ENCODE results near the gene CIDEC. TPM values are rescaled to one million over a fixed set of nuclear protein-coding genes. Genes with fewer than 3 reads are reported as not detected.

CIDEC gene
- total RNA-seq, 2 experiments from 2014 or later: not detected

DNA sequence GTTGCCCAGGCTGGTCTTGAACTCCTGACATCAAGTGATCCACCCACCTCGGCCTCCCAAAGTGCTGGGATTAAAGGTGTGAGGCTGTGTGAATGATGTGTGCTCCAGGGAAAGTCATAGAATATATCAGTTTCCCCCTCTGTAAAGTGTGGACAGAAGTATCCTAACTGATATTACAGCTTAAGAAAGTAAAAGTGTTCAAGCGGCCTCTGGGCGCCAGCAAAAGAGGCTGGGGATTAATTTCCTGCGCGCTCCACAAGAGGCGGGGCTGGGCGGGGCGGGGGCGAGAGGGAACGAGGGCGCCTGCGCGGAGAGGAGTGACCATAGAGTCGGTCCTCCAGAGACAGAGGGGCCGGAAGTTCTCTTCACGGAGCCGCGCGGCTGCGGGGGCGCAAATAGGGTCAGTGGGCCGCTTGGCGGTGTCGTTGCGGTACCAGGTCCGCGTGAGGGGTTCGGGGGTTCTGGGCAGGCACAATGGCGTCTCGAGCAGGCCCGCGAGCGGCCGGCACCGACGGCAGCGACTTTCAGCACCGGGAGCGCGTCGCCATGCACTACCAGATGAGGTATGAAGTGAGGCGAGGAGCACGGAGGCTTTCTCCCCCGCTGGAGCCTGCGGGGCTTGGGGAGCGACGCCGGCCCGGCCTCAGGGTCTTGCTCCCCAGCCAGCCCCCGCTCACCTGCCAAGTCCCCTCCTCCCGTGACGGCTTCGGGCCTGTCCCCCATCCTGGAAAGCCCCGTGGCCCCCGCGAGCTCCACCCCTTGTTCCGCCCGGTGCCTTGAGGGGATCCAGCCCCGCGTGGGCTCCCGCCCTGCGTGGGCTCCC lies 10.4 kb upstream of the CIDEC start, which contains the start of gene JAGN1:
Gene JAGN1 (plus strand): TSS at position 362 of the 823 bp plus-strand sequence. CDS start 113 bp downstream, at position 475.
- no peaks in the 10 kb centered on the region for H4K20me1 ChIP-seq (ENCODE audit: insufficient read depth, low read length)
- ChIA-PET POLR2A (interaction anchor here (0.6 to 3.2 kb wide), 10 partner anchors 11 to 432 kb away, joined by 3 to 17 read pairs (median 3); partner anchors contain the start of genes ARPC4, CIDEC and SEC13), CTCF (ENCODE audit: unreplicated experiment) (no interaction called here)
- H3K4me2 ChIP-seq (ENCODE audit: low read length): peak within 1 kb of the TSS; percentile 67
- H3K4me3 ChIP-seq (ENCODE audit: low read depth, low read length, poor library complexity, severe bottlenecking): peak within 1 kb of the TSS; percentile 95
- H3K79me2 ChIP-seq (ENCODE audit: insufficient read depth, low read depth, low read length): peaks cover 37% of the 10 kb centered on the region
- intact Hi-C loops (cut with micrococcal nuclease; ENCODE audit: unreplicated experiment): loop anchor here (2.0 kb wide), 1 partner anchor 40 kb away; no protein-coding TSS in a partner anchor
- H3K36me3 ChIP-seq (ENCODE audit: insufficient read depth, low read length): peaks cover 32% of the 10 kb centered on the region
- no TSS peak for BruUV-seq (replicated peaks)
- TF ChIP-seq, protein P1, sequence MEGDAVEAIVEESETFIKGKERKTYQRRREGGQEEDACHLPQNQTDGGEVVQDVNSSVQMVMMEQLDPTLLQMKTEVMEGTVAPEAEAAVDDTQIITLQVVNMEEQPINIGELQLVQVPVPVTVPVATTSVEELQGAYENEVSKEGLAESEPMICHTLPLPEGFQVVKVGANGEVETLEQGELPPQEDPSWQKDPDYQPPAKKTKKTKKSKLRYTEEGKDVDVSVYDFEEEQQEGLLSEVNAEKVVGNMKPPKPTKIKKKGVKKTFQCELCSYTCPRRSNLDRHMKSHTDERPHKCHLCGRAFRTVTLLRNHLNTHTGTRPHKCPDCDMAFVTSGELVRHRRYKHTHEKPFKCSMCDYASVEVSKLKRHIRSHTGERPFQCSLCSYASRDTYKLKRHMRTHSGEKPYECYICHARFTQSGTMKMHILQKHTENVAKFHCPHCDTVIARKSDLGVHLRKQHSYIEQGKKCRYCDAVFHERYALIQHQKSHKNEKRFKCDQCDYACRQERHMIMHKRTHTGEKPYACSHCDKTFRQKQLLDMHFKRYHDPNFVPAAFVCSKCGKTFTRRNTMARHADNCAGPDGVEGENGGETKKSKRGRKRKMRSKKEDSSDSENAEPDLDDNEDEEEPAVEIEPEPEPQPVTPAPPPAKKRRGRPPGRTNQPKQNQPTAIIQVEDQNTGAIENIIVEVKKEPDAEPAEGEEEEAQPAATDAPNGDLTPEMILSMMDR (conservative IDR thresholded peaks at IDR 0.05; ENCODE audit: low read length): peak; percentile 23; the same call in 1 of the 2 replicates
- TF ChIP-seq EZH2phosphoT487 (IDR thresholded peaks at IDR 0.05; ENCODE audit: borderline replicate concordance, low read depth, low read length): no peak
- H2AFZ ChIP-seq (ENCODE audit: low read length): peak within 1 kb of the TSS; percentile 92
- peak within 1 kb of the TSS; percentile 60 for H3K27ac ChIP-seq (ENCODE audit: low read depth, low read length, poor library complexity, severe bottlenecking)
- H3K9me2 ChIP-seq (ENCODE audit: insufficient read depth, low read length): no peaks in the 10 kb centered on the region
- peaks cover 11% of the 10 kb centered on the region for H3K4me1 ChIP-seq (ENCODE audit: insufficient read depth, low read length, poor library complexity, severe bottlenecking)
- no peaks in the 10 kb centered on the region for H3K9me3 ChIP-seq (ENCODE audit: low read length)
- peak; percentile 92 for DNase-seq (ENCODE audit: low spot score)

DNA sequence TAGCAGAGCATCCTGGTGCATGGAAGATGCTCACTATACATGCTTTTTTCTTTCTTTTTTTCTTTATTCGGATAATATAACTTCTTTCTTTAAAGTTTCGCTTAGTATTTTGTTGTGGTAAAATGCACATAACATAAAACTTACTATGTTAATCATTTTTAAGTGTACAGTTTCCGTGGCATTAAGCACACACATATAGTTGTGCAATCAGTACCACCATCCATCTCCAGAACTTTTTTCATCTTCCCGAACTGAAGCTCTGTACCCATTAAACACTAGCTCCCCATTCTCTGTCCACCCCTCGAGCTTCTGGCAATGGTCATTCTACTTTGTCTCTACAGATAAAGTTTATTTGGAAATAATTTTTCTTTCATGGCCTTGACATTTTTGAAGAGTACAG lies 9.4 kb upstream of the CIDEC start:
- no TSS peak for BruUV-seq (replicated peaks)
- Histone ChIP-seq H3K36me3 (ENCODE audit: insufficient read depth, low read length) (peaks cover 26% of the 10 kb centered on the region), H3K4me2 (ENCODE audit: low read length) (peak overlapping the region; percentile 67; the same call in 1 of the 2 replicates), H3K4me1 (ENCODE audit: insufficient read depth, low read length, poor library complexity, severe bottlenecking) (peaks cover 11% of the 10 kb centered on the region), H3K27ac (ENCODE audit: low read depth, low read length, poor library complexity, severe bottlenecking) (no peak overlapping the region), H2AFZ (ENCODE audit: low read length) (peak overlapping the region; percentile 92; the same call in 1 of the 2 replicates), H3K4me3 (ENCODE audit: low read depth, low read length, poor library complexity, severe bottlenecking) (no peak overlapping the region), H3K9me2 (ENCODE audit: insufficient read depth, low read length) (no peaks in the 10 kb centered on the region), H3K9me3 (ENCODE audit: low read length) (no peaks in the 10 kb centered on the region), H4K20me1 (ENCODE audit: insufficient read depth, low read length) (no peaks in the 10 kb centered on the region), H3K79me2 (ENCODE audit: insufficient read depth, low read depth, low read length) (peaks cover 32% of the 10 kb centered on the region)
- intact Hi-C loops (cut with micrococcal nuclease; ENCODE audit: unreplicated experiment): no loop called here
- ChIA-PET CTCF (ENCODE audit: unreplicated experiment) (no interaction called here), POLR2A (interaction anchor here (0.9 to 3.2 kb wide), 3 partner anchors 10 to 433 kb away, joined by 3 to 17 read pairs (median 4); partner anchors contain the start of gene CIDEC)
- no peak for DNase-seq (ENCODE audit: low spot score)
- TF ChIP-seq EZH2phosphoT487 (IDR thresholded peaks at IDR 0.05; ENCODE audit: borderline replicate concordance, low read depth, low read length): no peak
- TF ChIP-seq, protein P1 (conservative IDR thresholded peaks at IDR 0.05; ENCODE audit: low read length): no peak

DNA sequence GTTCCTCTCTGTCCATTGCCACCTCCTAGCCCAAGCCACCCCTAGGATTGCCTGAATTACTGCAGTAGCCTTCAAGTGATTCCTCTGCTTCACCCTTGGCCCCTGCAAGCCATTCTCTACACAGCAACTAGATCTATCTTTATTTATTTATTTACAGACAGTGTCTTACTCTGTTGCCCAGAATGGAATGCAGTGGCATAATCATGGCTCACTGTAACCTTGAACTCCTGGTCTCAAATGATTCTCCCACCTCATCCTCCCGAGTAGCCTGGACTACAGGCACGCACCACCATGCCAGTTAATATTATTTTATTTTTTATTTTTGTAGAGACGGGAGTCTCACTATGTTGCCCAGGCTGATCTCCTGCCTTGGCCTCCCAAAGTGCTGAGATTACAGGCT lies 8.5 kb upstream of the CIDEC start:
- TF ChIP-seq, protein P1 (conservative IDR thresholded peaks at IDR 0.05; ENCODE audit: low read length): no peak
- no peak for TF ChIP-seq EZH2phosphoT487 (IDR thresholded peaks at IDR 0.05; ENCODE audit: borderline replicate concordance, low read depth, low read length)
- Histone ChIP-seq H3K4me1 (ENCODE audit: insufficient read depth, low read length, poor library complexity, severe bottlenecking) (peaks cover 11% of the 10 kb centered on the region), H4K20me1 (ENCODE audit: insufficient read depth, low read length) (no peaks in the 10 kb centered on the region), H3K9me2 (ENCODE audit: insufficient read depth, low read length) (no peaks in the 10 kb centered on the region), H3K27ac (ENCODE audit: low read depth, low read length, poor library complexity, severe bottlenecking) (no peak overlapping the region), H3K36me3 (ENCODE audit: insufficient read depth, low read length) (peaks cover 17% of the 10 kb centered on the region), H3K9me3 (ENCODE audit: low read length) (no peaks in the 10 kb centered on the region), H3K4me2 (ENCODE audit: low read length) (no peak overlapping the region), H3K4me3 (ENCODE audit: low read depth, low read length, poor library complexity, severe bottlenecking) (no peak overlapping the region), H2AFZ (ENCODE audit: low read length) (no peak overlapping the region), H3K79me2 (ENCODE audit: insufficient read depth, low read depth, low read length) (peaks cover 29% of the 10 kb centered on the region)
- BruUV-seq (replicated peaks): no TSS peak
- POLR2A ChIA-PET: no interaction called here
- intact Hi-C loops (cut with micrococcal nuclease; ENCODE audit: unreplicated experiment): no loop called here
- no peak for DNase-seq (ENCODE audit: low spot score)
- CTCF ChIA-PET (ENCODE audit: unreplicated experiment): no interaction called here

All from OCI-LY7 (cell line).